GM12878 (cell line): ENCODE results near the gene PIGS. TPM values are rescaled to one million over a fixed set of nuclear protein-coding genes. Genes with fewer than 3 reads are reported as not detected.
A peak's percentile ranks its signal among the peaks of the same experiment; 100 is the strongest.

Source experiments
- ATAC-seq: fragments of 200-7000 bp; cut with Tn5 transposase; 3 replicates; pipeline ENCODE4 v1.9.1; 2020; ENCODE audit warnings: mild to moderate bottlenecking, moderate library complexity
- BruUV-seq: library from RNA; stranded (reverse); fragments of 400-500 nt; replicated peaks from 2 replicates; lab custom pipeline; 2021; lab: Mats Ljungman, UMichigan
- CTCF ChIA-PET: fragments of 300-600 bp; sonication (Branson Sonifier 250); formaldehyde crosslinking; extraction: SDS; loops from one replicate; lab custom pipeline; 2021; ENCODE audit warnings: inconsistent platforms; lab: Yijun Ruan, JAX
- POLR2A ChIA-PET: fragments of 350-600 bp; formaldehyde crosslinking; extraction: SDS; loops from one replicate; lab custom pipeline; 2021; ENCODE audit warnings: inconsistent platforms; lab: Charles Lee
- RAD21 ChIA-PET: fragments of 300-600 bp; sonication (Branson Sonifier 250); formaldehyde crosslinking; loops from one replicate; lab custom pipeline; 2023; ENCODE audit warnings: antibody characterized with exemption; ENCODE audit not compliant: unreplicated experiment; lab: Charles Lee
- SMC1A ChIA-PET: fragments of 300-600 bp; sonication (Branson Sonifier 250); formaldehyde crosslinking; loops from one replicate; lab custom pipeline; 2023; ENCODE audit not compliant: unreplicated experiment, uncharacterized antibody; lab: Charles Lee
- DNase-seq: peaks from one replicate; pipeline ENCODE4 v3.0.0-alpha.2; 2011; ENCODE audit warnings: low read depth, low spot score
- FAIRE-seq: peaks from 3 replicates; lab custom pipeline; 2011; peaks lifted over from hg19 to GRCh38; lab: Jason Lieb, UNC
- H2AFZ ChIP-seq: 2 replicates; pipeline ENCODE4 v1.6.0; 2011; ENCODE audit warnings: low read depth, low read length, control low read depth; ENCODE audit not compliant: control insufficient read depth
- H3K27ac ChIP-seq: 2 replicates; pipeline ENCODE4 v1.5.1; 2011; ENCODE audit warnings: control low read depth; ENCODE audit not compliant: control insufficient read depth, insufficient read depth
- H3K27me3 ChIP-seq, 2 experiments: replicated peaks in 1 of 2; 2 replicates each; pipeline versions ENCODE4 v1.6.0 to v1.6.1; 2011; ENCODE audit warnings: low read length in 1 of 2; ENCODE audit not compliant: control insufficient read depth in 2 of 2, insufficient read depth in 2 of 2
- H3K36me3 ChIP-seq, 2 experiments: 2 replicates each; pipeline ENCODE4 v1.5.1; 2011; ENCODE audit warnings: low read length in 1 of 2; ENCODE audit not compliant: control insufficient read depth in 2 of 2, insufficient read depth in 2 of 2
- H3K4me1 ChIP-seq: 2 replicates; pipeline ENCODE4 v1.6.1; 2011; ENCODE audit warnings: mild to moderate bottlenecking, low read length, moderate library complexity, mixed read lengths; ENCODE audit not compliant: control insufficient read depth, insufficient read depth
- H3K4me2 ChIP-seq: 2 replicates; pipeline ENCODE4 v1.6.0; 2011; ENCODE audit warnings: control low read depth; ENCODE audit not compliant: control insufficient read depth, insufficient read depth
- H3K4me3 ChIP-seq: fragments of 200-600 bp; sonication (generic); 2 replicates; pipeline ENCODE4 v1.5.1; 2016
- H3K79me2 ChIP-seq: 2 replicates; pipeline ENCODE4 v1.6.0; 2011; ENCODE audit warnings: low read length; ENCODE audit not compliant: control insufficient read depth, insufficient read depth
- H3K9ac ChIP-seq: 2 replicates; pipeline ENCODE4 v1.8.0; 2011; ENCODE audit warnings: low read length, control low read depth, mixed read lengths; ENCODE audit not compliant: control insufficient read depth, insufficient read depth
- H3K9me3 ChIP-seq: replicated peaks from 3 replicates; pipeline ENCODE4 v1.5.1; 2011; ENCODE audit warnings: mild to moderate bottlenecking, low read length; ENCODE audit not compliant: control insufficient read depth, insufficient read depth
- H4K20me1 ChIP-seq: 2 replicates; pipeline ENCODE4 v1.6.0; 2011; ENCODE audit not compliant: control insufficient read depth, insufficient read depth
- BACH1 ChIP-seq: fragments of 450-650 bp; IDR thresholded peaks from 2 replicates; pipeline ENCODE4 v1.6.1; 2017; ENCODE audit warnings: mild to moderate bottlenecking, borderline replicate concordance
- BCLAF1 ChIP-seq: fragments of 450-650 bp; IDR thresholded peaks from 2 replicates; pipeline ENCODE4 v1.6.1; 2017; ENCODE audit warnings: antibody characterized with exemption, mild to moderate bottlenecking, moderate library complexity
- CHD4 ChIP-seq: fragments of 200-600 bp; sonication (generic); IDR thresholded peaks from 2 replicates; pipeline ENCODE4 v1.6.1; 2016; ENCODE audit warnings: mild to moderate bottlenecking
- KAT2A ChIP-seq: conservative IDR thresholded peaks from 2 replicates; pipeline ENCODE4 v1.6.1; 2011; ENCODE audit warnings: low read depth, low read length; ENCODE audit not compliant: control insufficient read depth
- MAX ChIP-seq: IDR thresholded peaks from 2 replicates; pipeline ENCODE4 v1.6.1; 2012; ENCODE audit warnings: low read depth, low read length, improper control_type of control experiment
- MEF2A ChIP-seq: IDR thresholded peaks from 2 replicates; pipeline ENCODE4 v1.6.1; 2011; ENCODE audit warnings: low read depth, mild to moderate bottlenecking, low read length, moderate library complexity; ENCODE audit not compliant: insufficient read depth
- PBX3 ChIP-seq: IDR thresholded peaks from 2 replicates; pipeline ENCODE4 v1.6.1; 2011; ENCODE audit warnings: mild to moderate bottlenecking, low read depth, low read length, moderate library complexity; ENCODE audit not compliant: insufficient replicate concordance
- SPI1 ChIP-seq: IDR thresholded peaks from 2 replicates; pipeline ENCODE4 v1.6.1; 2011; ENCODE audit warnings: low read depth, mild to moderate bottlenecking, low read length, moderate library complexity, borderline replicate concordance; ENCODE audit not compliant: insufficient read depth
- WGBS: methylation state at CpG from one replicate; pipeline ENCODE4 v1.1.6; 2016; ENCODE audit warnings: low lambda C conversion rate; ENCODE audit not compliant: insufficient replicate concordance, insufficient coverage; ENCODE audit errors: missing lambda C conversion rate; 5-methylcytosine and 5-hydroxymethylcytosine counted together
- in situ Hi-C: fragments of 300-500 bp; cut with MboI; formaldehyde crosslinking; loops from 9 replicates; pipeline ENCODE4 v1.14.3; 2018; ENCODE audit warnings: mixed read lengths
- intact Hi-C: fragments of 100-400 bp; cut with micrococcal nuclease; formaldehyde crosslinking; loops from one replicate; pipeline ENCODE4 v1.14.2; 2022; ENCODE audit not compliant: unreplicated experiment
- polyA plus RNA-seq, 11 experiments: library from polyadenylated mRNA; depleted of rRNA in 4 of 11; unstranded in 6 of 11; stranded (reverse) in 5 of 11; fragments of >200 nt; fragmentation: Nextera tagmentation in 4 of 11; fragmentation: Illumina TruSeq in 1 of 11; extraction: Ambion mirVana in 4 of 11; extraction: Trizol in 1 of 11; gene quantifications; 1 replicate in 1 of 11; 2 replicates in 10 of 11; pipeline versions ENCODE4 v1.2.1 to v1.2.3, GENCODE V29; 2011 to 2016; ENCODE audit warnings: inconsistent platforms in 2 of 11, missing spikeins in 2 of 11, low read depth in 1 of 11
- total RNA-seq, 4 experiments: library from RNA; depleted of rRNA in 3 of 4; stranded (reverse); fragments of >200 nt in 3 of 4; fragmentation: Illumina TruSeq in 1 of 4; extraction: Trizol in 1 of 4; gene quantifications; 2 replicates each; pipeline versions ENCODE4 v1.2.1 to v1.2.3, GENCODE V29; 2013 to 2021

The PIGS gene
- total and polyA plus RNA-seq, 10 of the 15 experiments (the other 5 are each of a cell fraction or from before 2014, with no cell fraction given) = 27.5 to 73.7 (median 50.7) TPM

GRCh38 chr17:28518132-28518531, 53.2 kb downstream of the PIGS start:
- FAIRE-seq = no peak
- CTCF ChIA-PET = no interaction called here

More at GRCh38 chr17:28518132-28518531, 53.2 kb downstream of the PIGS start:
- intact Hi-C loops = no loop called here
- H3K9me3 ChIP-seq = peaks cover 1% of the 10 kb centered on the region; the same call in 1 of the 3 replicates
- no peak overlapping the region for H3K4me2 ChIP-seq
- no peak overlapping the region for H3K9ac ChIP-seq
- RAD21 ChIA-PET = no interaction called here
- no peaks in the 10 kb centered on the region for H3K36me3 ChIP-seq
- in situ Hi-C loops = no loop called here
- no peaks in the 10 kb centered on the region for H3K79me2 ChIP-seq
- no peak for TF ChIP-seq PBX3
- no peak for TF ChIP-seq CHD4
- TF ChIP-seq KAT2A = no peak
- peak; percentile 95 for TF ChIP-seq SPI1
- no peak for TF ChIP-seq BCLAF1
- no peak for TF ChIP-seq BACH1
- TF ChIP-seq MEF2A = no peak
- TF ChIP-seq MAX = no peak
- no peaks in the 10 kb centered on the region for H3K27me3 ChIP-seq
- H3K4me3 ChIP-seq = no peak overlapping the region
- H2AFZ ChIP-seq = no peak overlapping the region
- no peaks in the 10 kb centered on the region for H4K20me1 ChIP-seq
- 39% methylated on average over 6 of the region's 6 CpGs for WGBS
- DNase-seq = no peak
- peaks cover 9% of the 10 kb centered on the region for H3K4me1 ChIP-seq
- no peak overlapping the region for H3K27ac ChIP-seq
- BruUV-seq = no TSS peak
- ATAC-seq = peak; percentile 79
- POLR2A ChIA-PET = no interaction called here
- SMC1A ChIA-PET = no interaction called here
